Keratinocyte (primary cell): Measurements from ENCODE around the gene CARS1. TPM values are rescaled to one million over a fixed set of nuclear protein-coding genes. Genes with fewer than 3 reads are reported as not detected.

Experiments
- DNase-seq: peaks from one replicate; pipeline ENCODE4 v3.0.0-alpha.2; 2011; ENCODE audit warnings: low read depth, missing footprints, low spot score
- FAIRE-seq: peaks from 2 replicates; lab custom pipeline; 2011; peaks lifted over from hg19 to GRCh38; lab: Jason Lieb, UNC
- H2AFZ ChIP-seq: 2 replicates; pipeline ENCODE4 v1.6.0; 2012; ENCODE audit warnings: low read length, control low read depth, inconsistent platforms; ENCODE audit not compliant: control insufficient read depth
- H3K27ac ChIP-seq: 2 replicates; pipeline ENCODE4 v1.5.1; 2011; ENCODE audit warnings: low read length; ENCODE audit not compliant: control insufficient read depth, insufficient read depth
- H3K27me3 ChIP-seq: 3 replicates; pipeline ENCODE4 v1.6.0; 2011; ENCODE audit warnings: low read length; ENCODE audit not compliant: control insufficient read depth, insufficient read depth; ENCODE audit errors: extremely low read depth
- H3K36me3 ChIP-seq, 2 experiments: 2 replicates in 1 of 2; 3 replicates in 1 of 2; pipeline ENCODE4 v1.5.1; 2011; ENCODE audit warnings: low read length in 2 of 2, mild to moderate bottlenecking in 1 of 2; ENCODE audit not compliant: control insufficient read depth in 2 of 2, insufficient read depth in 2 of 2; ENCODE audit errors: extremely low read depth in 1 of 2
- H3K4me1 ChIP-seq: 3 replicates; pipeline ENCODE4 v1.5.1; 2011; ENCODE audit warnings: low read length; ENCODE audit not compliant: control insufficient read depth, insufficient read depth; ENCODE audit errors: extremely low read depth
- H3K4me2 ChIP-seq: 3 replicates; pipeline ENCODE4 v1.6.0; 2011; ENCODE audit warnings: low read depth, low read length; ENCODE audit not compliant: control insufficient read depth, insufficient read depth; ENCODE audit errors: extremely low read depth
- H3K4me3 ChIP-seq, 3 experiments: fragments of 200-600 bp in 1 of 3; sonication (generic) in 1 of 3; 2 replicates in 2 of 3; 3 replicates in 1 of 3; pipeline ENCODE4 v1.5.1; 2011 to 2016; ENCODE audit warnings: low read length in 3 of 3, mild to moderate bottlenecking in 3 of 3, control low read depth in 2 of 3, inconsistent platforms in 1 of 3, low read depth in 1 of 3, mixed read lengths in 1 of 3, mixed run types in 1 of 3, moderate library complexity in 1 of 3; ENCODE audit not compliant: control insufficient read depth in 2 of 3, insufficient read depth in 2 of 3; ENCODE audit errors: extremely low read depth in 1 of 3
- H3K79me2 ChIP-seq: 2 replicates; pipeline ENCODE4 v1.6.0; 2012; ENCODE audit warnings: low read length; ENCODE audit not compliant: control insufficient read depth, insufficient read depth
- H3K9ac ChIP-seq: 3 replicates; pipeline ENCODE4 v1.6.0; 2011; ENCODE audit warnings: low read length; ENCODE audit not compliant: control insufficient read depth, insufficient read depth; ENCODE audit errors: extremely low read depth
- H3K9me1 ChIP-seq: 3 replicates; pipeline ENCODE4 v1.6.0; 2011; ENCODE audit warnings: low read length; ENCODE audit not compliant: control insufficient read depth, insufficient read depth; ENCODE audit errors: extremely low read depth
- H3K9me3 ChIP-seq: 2 replicates; pipeline ENCODE4 v1.5.1; 2012; ENCODE audit warnings: low read depth, low read length; ENCODE audit not compliant: control insufficient read depth
- H4K20me1 ChIP-seq: 3 replicates; pipeline ENCODE4 v1.6.0; 2011; ENCODE audit warnings: low read length; ENCODE audit not compliant: control insufficient read depth, insufficient read depth; ENCODE audit errors: extremely low read depth
- CTCF ChIP-seq, 3 experiments: IDR thresholded peaks in 1 of 3; conservative IDR thresholded peaks in 1 of 3; optimal IDR thresholded peaks in 1 of 3; 2 replicates in 2 of 3; 3 replicates in 1 of 3; pipeline versions ENCODE3 to v1.5.1; 2011; ENCODE audit warnings: low read length in 3 of 3, mild to moderate bottlenecking in 3 of 3, moderate library complexity in 2 of 3, control low read depth in 1 of 3, inconsistent platforms in 1 of 3; ENCODE audit not compliant: insufficient read depth in 2 of 3; ENCODE audit errors: extremely low read depth in 1 of 3
- EZH2 ChIP-seq: IDR thresholded peaks from one replicate; pipeline ENCODE4 v1.6.1; 2012; ENCODE audit warnings: inconsistent platforms, mild to moderate bottlenecking, low read length, moderate library complexity
- dilution Hi-C: fragments of 300-500 bp; cut with MboI; formaldehyde crosslinking; loops from one replicate; pipeline ENCODE4 v1.7.0; 2020; ENCODE audit warnings: low sequenced_read_pairs; ENCODE audit not compliant: extremely low pct_ligation_motif_present
- polyA plus RNA-seq, 5 experiments: library from polyadenylated mRNA; depleted of rRNA in 3 of 5; stranded (reverse) in 3 of 5; stranded (forward) in 1 of 5; unstranded in 1 of 5; fragments of >200 nt; gene quantifications; 1 replicate in 1 of 5; 2 replicates in 3 of 5; 3 replicates in 1 of 5; pipeline versions ENCODE4 v1.2.1 to v1.2.3, GENCODE V29; 2011 to 2012; ENCODE audit warnings: missing spikeins in 2 of 5, low read depth in 1 of 5, low replicate concordance in 1 of 5

CARS1 gene
- polyA plus RNA-seq, 1 donor (not counting 4 experiments of a cell fraction or from before 2014, with no cell fraction given), result 60.7 TPM

- Histone ChIP-seq H3K9me3 (no peaks in the 10 kb centered on the region), H3K9ac (no peak overlapping the region), H3K4me1 (peaks cover 15% of the 10 kb centered on the region), H3K79me2 (peaks cover 81% of the 10 kb centered on the region), H4K20me1 (peaks cover 62% of the 10 kb centered on the region), H3K27ac (no peak overlapping the region), H3K27me3 (no peaks in the 10 kb centered on the region), H3K9me1 (peaks cover 10% of the 10 kb centered on the region), H3K36me3 (peaks cover 21 to 48% of the 10 kb centered on the region in 2 experiments), H2AFZ (no peak overlapping the region), H3K4me2 (no peak overlapping the region), H3K4me3 (no peak overlapping the region)
- no peak for DNase-seq
- TF ChIP-seq EZH2 (no peak), CTCF (optimal IDR thresholded peaks at IDR 0.05 in 1 of 3, IDR thresholded peaks at IDR 0.05 in 1 of 3, conservative IDR thresholded peaks at IDR 0.05 in 1 of 3; ENCODE audit: extremely low read depth in 1 of 3, insufficient read depth in 2 of 3, low read length in 3 of 3) (peak in 2 of 3 experiments; percentile 30 to 54)
- FAIRE-seq, result no peak
- dilution Hi-C loops, result no loop called here
Observed at GRCh38 chr11:3046190-3046589, 11.0 kb downstream of the CARS1 start.

- no peak for FAIRE-seq
- Histone ChIP-seq H3K36me3 (peaks cover 24 to 59% of the 10 kb centered on the region in 2 experiments), H2AFZ (no peak overlapping the region)
Observed at GRCh38 chr11:3044915-3045314, 12.3 kb downstream of the CARS1 start.

More at GRCh38 chr11:3044915-3045314, 12.3 kb downstream of the CARS1 start:
- Histone ChIP-seq H3K4me1 (peaks cover 9% of the 10 kb centered on the region), H4K20me1 (peaks cover 51% of the 10 kb centered on the region), H3K9me3 (no peaks in the 10 kb centered on the region), H3K27me3 (no peaks in the 10 kb centered on the region), H3K4me2 (no peak overlapping the region), H3K27ac (no peak overlapping the region), H3K79me2 (peaks cover 68% of the 10 kb centered on the region), H3K4me3 (no peak overlapping the region), H3K9me1 (peaks cover 9% of the 10 kb centered on the region), H3K9ac (no peak overlapping the region)
- no peak for DNase-seq
- TF ChIP-seq CTCF (optimal IDR thresholded peaks at IDR 0.05 in 1 of 3, IDR thresholded peaks at IDR 0.05 in 1 of 3, conservative IDR thresholded peaks at IDR 0.05 in 1 of 3; ENCODE audit: extremely low read depth in 1 of 3, insufficient read depth in 2 of 3, low read length in 3 of 3), result no peak
- no peak for TF ChIP-seq EZH2
- dilution Hi-C loops, result no loop called here
